CD4-positive, alpha-beta T cell (primary cell): ENCODE results near the gene RDH12. TPM values are rescaled to one million over a fixed set of nuclear protein-coding genes. Genes with fewer than 3 reads are reported as not detected.

Experiments used
- ATAC-seq: fragments of 200-7000 bp; cut with Tn5 transposase; one replicate; pipeline ENCODE4 v1.10.0; 2022; ENCODE audit warnings: mild to moderate bottlenecking; ENCODE audit not compliant: poor library complexity
- CTCF ChIA-PET: fragments of 350-600 bp; sonication (Branson Sonifier 250); formaldehyde crosslinking; loops from one replicate; lab custom pipeline; 2021; ENCODE audit warnings: antibody characterized with exemption, inconsistent platforms; lab: Charles Lee
- POLR2A ChIA-PET: fragments of 350-600 bp; sonication (Branson Sonifier 250); formaldehyde crosslinking; loops from one replicate; lab custom pipeline; 2021; ENCODE audit warnings: antibody characterized with exemption, inconsistent platforms; lab: Charles Lee
- DNase-seq, 14 experiments: peaks; one replicate each; pipeline ENCODE4 v3.0.0-alpha.2; 2013 to 2020; ENCODE audit warnings: mixed read lengths in 2 of 14
- H3K27ac ChIP-seq, 2 donors: one replicate each; pipeline versions ENCODE4 v1.5.1 to v1.7.0; 2013; ENCODE audit warnings: low read length in 2 of 2, low read depth in 1 of 2, mild to moderate bottlenecking in 1 of 2
- H3K27me3 ChIP-seq, 2 experiments: 1 replicate in 1 of 2; 2 replicates in 1 of 2; pipeline versions ENCODE4 v1.6.1 to v1.7.0; 2013; ENCODE audit warnings: low read length in 2 of 2, control low read depth in 1 of 2, mild to moderate bottlenecking in 1 of 2, moderate library complexity in 1 of 2; ENCODE audit not compliant: insufficient read depth in 2 of 2, control insufficient read depth in 1 of 2
- H3K36me3 ChIP-seq: one replicate; pipeline ENCODE4 v1.6.1; 2013; ENCODE audit warnings: low read length, control low read depth; ENCODE audit not compliant: insufficient read depth
- H3K4me1 ChIP-seq: one replicate; pipeline ENCODE4 v1.6.1; 2013; ENCODE audit warnings: low read length, control low read depth; ENCODE audit not compliant: insufficient read depth
- H3K4me3 ChIP-seq: one replicate; pipeline ENCODE4 v1.5.1; 2013; ENCODE audit warnings: mild to moderate bottlenecking, low read length, moderate library complexity
- H3K9me3 ChIP-seq, 2 experiments: 1 replicate in 1 of 2; 2 replicates in 1 of 2; pipeline versions ENCODE4 v1.6.1 to v1.7.0; 2013; ENCODE audit warnings: low read length in 2 of 2, mild to moderate bottlenecking in 2 of 2, control low read depth in 1 of 2, moderate library complexity in 1 of 2; ENCODE audit not compliant: control insufficient read depth in 1 of 2, insufficient read depth in 1 of 2
- H3K27ac Mint-ChIP-seq: one replicate; pipeline ENCODE4 v1.8.0; 2020; ENCODE audit warnings: mixed read lengths
- H3K27me3 Mint-ChIP-seq: one replicate; pipeline ENCODE4 v1.8.0; 2021; ENCODE audit warnings: mixed read lengths
- H3K36me3 Mint-ChIP-seq: one replicate; pipeline ENCODE4 v1.8.0; 2021; ENCODE audit warnings: low read depth, mixed read lengths
- H3K4me1 Mint-ChIP-seq: one replicate; pipeline ENCODE4 v1.8.0; 2021; ENCODE audit warnings: low read depth, mixed read lengths
- H3K4me3 Mint-ChIP-seq: one replicate; pipeline ENCODE4 v1.8.0; 2020; ENCODE audit warnings: mild to moderate bottlenecking, mixed read lengths
- H3K9me3 Mint-ChIP-seq: one replicate; pipeline ENCODE4 v1.8.0; 2020; ENCODE audit warnings: mixed read lengths
- CTCF ChIP-seq: fragments of 200-600 bp; IDR thresholded peaks from one replicate; pipeline ENCODE4 v1.8.0; 2022; ENCODE audit warnings: antibody characterized with exemption, mild to moderate bottlenecking
- intact Hi-C, 2 experiments: fragments of 100-400 bp; cut with DNase I in 1 of 2; cut with micrococcal nuclease in 1 of 2; formaldehyde crosslinking; loops; one replicate each; pipeline versions ENCODE4 v1.15.1 to v1.9.0; 2023 to 2025; cut with DNase I, micrococcal nuclease
- total RNA-seq, 174 experiments: library from RNA in 2 of 174; stranded (reverse) in 2 of 174; gene quantifications; one replicate each; pipeline ENCODE4 v1.2.3 and lab custom pipeline; 2021 to 2026

The RDH12 gene
- total RNA-seq, 2 experiments from 2014 or later, result not detected

- H3K36me3 Mint-ChIP-seq, result peaks cover 71% of the 10 kb centered on the region
- Histone ChIP-seq H3K27ac (no peak overlapping the region), H3K27me3 (no peaks in the 10 kb centered on the region), H3K4me1 (peaks cover 13% of the 10 kb centered on the region), H3K9me3 (no peaks in the 10 kb centered on the region), H3K36me3 (peaks cover 56% of the 10 kb centered on the region), H3K4me3 (no peak overlapping the region)
- ATAC-seq (no peak), DNase-seq (no peak)
- CTCF ChIA-PET, result no interaction called here
- no peaks in the 10 kb centered on the region for H3K9me3 Mint-ChIP-seq
- H3K27me3 Mint-ChIP-seq, result no peaks in the 10 kb centered on the region
- POLR2A ChIA-PET, result no interaction called here
- no peak for TF ChIP-seq CTCF
- peaks cover 20% of the 10 kb centered on the region for H3K4me1 Mint-ChIP-seq
- intact Hi-C loops, result loop anchor here (10.0 kb wide), 2 partner anchors 325 to 1185 kb away; partner anchors contain the start of genes EIF2S1 (in 1 of the 2) and GPHN (in 1 of the 2)
- H3K27ac Mint-ChIP-seq, result no peak overlapping the region
- H3K4me3 Mint-ChIP-seq, result no peak overlapping the region
These were observed 11.7 kb upstream of the RDH12 start for GRCh38 chr14:67690011-67690410.

GRCh38 chr14:67694791-67695393, 6.8 kb upstream of the RDH12 start:
- POLR2A ChIA-PET, result interaction anchor here (1.0 to 5.1 kb wide), 10 partner anchors 9 to 335 kb away, joined by 3 to 42 read pairs (median 6); partner anchors contain the start of genes ARG2, ATP6V1D, EIF2S1 and PIGH
- CTCF ChIA-PET, result interaction anchor here (0.6 to 5.3 kb wide), 7 partner anchors 10 to 1096 kb away, joined by 4 to 20 read pairs (median 6); partner anchors contain the start of genes ATP6V1D, EIF2S1, PIGH and VTI1B
- DNase-seq, result peak; percentile 16 to 83 (median 43)
- peak overlapping the region; percentile 88 for H3K4me3 Mint-ChIP-seq
- peaks cover 27% of the 10 kb centered on the region for H3K36me3 Mint-ChIP-seq
- no peaks in the 10 kb centered on the region for H3K9me3 Mint-ChIP-seq
- intact Hi-C loops, result loop anchor here (1.0 to 10.0 kb wide), 8 partner anchors 20 to 1190 kb away; partner anchors contain the start of genes PIGH (in 2 of the 2), VTI1B (in 2 of the 2), ARG2 (in 1 of the 2) and EIF2S1 (in 1 of the 2)
- peak overlapping the region; percentile 87 for H3K4me3 ChIP-seq
- H3K4me1 ChIP-seq, result peaks cover 14% of the 10 kb centered on the region
- peaks cover 27% of the 10 kb centered on the region for H3K4me1 Mint-ChIP-seq
- H3K27ac ChIP-seq, result peak overlapping the region; percentile 44 to 64
- no peak for TF ChIP-seq CTCF
- H3K9me3 ChIP-seq, result no peaks in the 10 kb centered on the region
- peak overlapping the region; percentile 74 for H3K27ac Mint-ChIP-seq
- peaks cover 25% of the 10 kb centered on the region for H3K36me3 ChIP-seq
- no peaks in the 10 kb centered on the region for H3K27me3 ChIP-seq
- H3K27me3 Mint-ChIP-seq, result no peaks in the 10 kb centered on the region
- peak; percentile 60 for ATAC-seq

- Histone ChIP-seq H3K27me3 (no peaks in the 10 kb centered on the region), H3K9me3 (no peaks in the 10 kb centered on the region), H3K27ac (peak within 1 kb of the TSS; percentile 44 to 64), H3K4me1 (peaks cover 14% of the 10 kb centered on the region), H3K4me3 (peak within 1 kb of the TSS; percentile 87), H3K36me3 (peaks cover 20% of the 10 kb centered on the region)
- ChIA-PET POLR2A (interaction anchor here (0.6 to 5.1 kb wide), 13 partner anchors 9 to 336 kb away, joined by 3 to 42 read pairs (median 4); partner anchors contain the start of genes ARG2, ATP6V1D, EIF2S1 and PIGH), CTCF (interaction anchor here (0.6 to 5.3 kb wide), 5 partner anchors 9 to 1096 kb away, joined by 6 to 20 read pairs (median 9); partner anchors contain the start of genes PIGH and VTI1B)
- H3K27me3 Mint-ChIP-seq, result no peaks in the 10 kb centered on the region
- no peaks in the 10 kb centered on the region for H3K9me3 Mint-ChIP-seq
- TF ChIP-seq CTCF, result no peak
- H3K36me3 Mint-ChIP-seq, result peaks cover 22% of the 10 kb centered on the region
- peak within 1 kb of the TSS; percentile 74 for H3K27ac Mint-ChIP-seq
- intact Hi-C loops, result loop anchor here (1.0 to 10.0 kb wide), 8 partner anchors 21 to 1191 kb away; partner anchors contain the start of genes PIGH (in 2 of the 2), VTI1B (in 2 of the 2), ARG2 (in 1 of the 2) and EIF2S1 (in 1 of the 2)
- H3K4me3 Mint-ChIP-seq, result peak within 1 kb of the TSS; percentile 88
- DNase-seq (peak; percentile 63 to 94 (median 76)), ATAC-seq (peak; percentile 96)
- peaks cover 27% of the 10 kb centered on the region for H3K4me1 Mint-ChIP-seq
These were observed 6.2 kb upstream of the RDH12 start, which contains the start of gene RDH11 for GRCh38 chr14:67695394-67695949. Gene RDH11, minus strand, starts transcription at chr14:67695764. Its CDS starts 61 bp downstream, at chr14:67695703.
